Progenitor cell of endocrine pancreas (in vitro differentiated cells): Measurements from ENCODE around the gene DPP3. TPM values are rescaled to one million over a fixed set of nuclear protein-coding genes. Genes with fewer than 3 reads are reported as not detected.

Experiments
- DNase-seq: peaks from one replicate; pipeline ENCODE4 v3.0.0; 2021; ENCODE audit warnings: low spot score; ENCODE audit not compliant: unreplicated experiment
- H3K27ac Mint-ChIP-seq: 2 replicates; pipeline ENCODE4 v1.8.0; 2021; ENCODE audit warnings: mild to moderate bottlenecking, moderate library complexity, mixed read lengths
- H3K27me3 Mint-ChIP-seq: 2 replicates; pipeline ENCODE4 v1.8.0; 2021; ENCODE audit warnings: mixed read lengths
- H3K36me3 Mint-ChIP-seq: 2 replicates; pipeline ENCODE4 v1.8.0; 2022; ENCODE audit warnings: mixed read lengths; ENCODE audit not compliant: insufficient read depth
- H3K4me1 Mint-ChIP-seq: 2 replicates; pipeline ENCODE4 v1.8.0; 2021; ENCODE audit warnings: low read depth, mixed read lengths
- H3K4me3 Mint-ChIP-seq: 2 replicates; pipeline ENCODE4 v1.8.0; 2021; ENCODE audit warnings: low read depth, mild to moderate bottlenecking, moderate library complexity, mixed read lengths
- H3K9me3 Mint-ChIP-seq: 2 replicates; pipeline ENCODE4 v1.8.0; 2021; ENCODE audit warnings: low read depth, mixed read lengths
- CTCF ChIP-seq: fragments of 200-600 bp; sonication (generic); IDR thresholded peaks from one replicate; pipeline ENCODE4 v1.5.0; 2021; ENCODE audit warnings: antibody characterized with exemption, mild to moderate bottlenecking; ENCODE audit not compliant: unreplicated experiment
- total RNA-seq: library from RNA; stranded (reverse); gene quantifications from 2 replicates; pipeline ENCODE4 v1.2.1, GENCODE V29; 2021

The DPP3 gene
- total RNA-seq, 1 donor from 2014 or later, result 78.7 TPM

- TF ChIP-seq CTCF, result no peak
- no peaks in the 10 kb centered on the region for H3K4me1 Mint-ChIP-seq
- H3K36me3 Mint-ChIP-seq, result peaks cover 14% of the 10 kb centered on the region
Observed at GRCh38 chr11:66494935-66495334, 14.7 kb downstream of the DPP3 start.

DNA sequence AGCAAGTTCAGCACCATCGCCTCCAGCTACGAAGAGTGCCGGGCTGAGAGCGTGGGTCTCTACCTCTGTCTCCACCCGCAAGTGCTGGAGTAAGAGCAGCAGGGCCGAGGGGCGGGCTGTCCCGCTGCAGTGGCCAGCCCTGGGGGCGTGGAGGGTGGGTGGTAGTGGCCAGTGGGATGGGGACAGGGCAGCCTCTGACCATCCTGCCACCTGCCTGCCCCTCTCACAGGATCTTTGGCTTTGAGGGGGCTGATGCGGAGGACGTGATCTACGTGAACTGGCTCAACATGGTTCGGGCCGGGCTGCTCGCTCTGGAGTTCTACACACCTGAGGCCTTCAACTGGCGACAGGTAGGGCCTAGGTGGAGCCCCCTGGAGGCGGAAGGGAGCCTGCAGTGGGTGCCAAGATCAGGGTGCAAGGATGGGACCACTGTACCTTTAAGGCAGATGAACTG lies 15.2 kb downstream of the DPP3 start:
- Mint-ChIP-seq H3K4me3 (no peak overlapping the region), H3K27ac (no peak overlapping the region), H3K27me3 (no peaks in the 10 kb centered on the region), H3K36me3 (peaks cover 14% of the 10 kb centered on the region), H3K9me3 (no peaks in the 10 kb centered on the region), H3K4me1 (no peaks in the 10 kb centered on the region)
- TF ChIP-seq CTCF, result peak; percentile 48
- no peak for DNase-seq

More at GRCh38 chr11:66494935-66495334, 14.7 kb downstream of the DPP3 start:
- Mint-ChIP-seq H3K27me3 (no peaks in the 10 kb centered on the region), H3K27ac (no peak overlapping the region), H3K4me3 (no peak overlapping the region), H3K9me3 (no peaks in the 10 kb centered on the region)
- no peak for DNase-seq

DNA sequence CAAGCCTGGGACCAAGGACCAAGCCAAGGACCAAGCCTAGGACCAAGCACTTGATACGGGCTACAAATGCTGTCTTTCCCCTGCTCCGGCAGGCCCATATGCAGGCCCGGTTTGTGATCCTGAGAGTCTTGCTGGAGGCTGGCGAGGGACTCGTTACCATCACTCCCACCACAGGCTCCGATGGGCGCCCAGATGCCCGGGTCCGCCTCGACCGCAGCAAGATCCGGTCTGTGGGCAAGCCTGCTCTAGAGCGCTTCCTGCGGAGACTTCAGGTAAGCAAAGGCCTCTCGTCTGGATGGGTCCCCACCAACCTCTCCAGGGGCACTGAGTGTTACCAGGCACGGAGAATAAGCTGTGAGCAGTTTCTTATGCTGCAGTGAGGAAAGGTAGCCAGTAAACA lies 17.0 kb downstream of the DPP3 start:
- Mint-ChIP-seq H3K27me3 (no peaks in the 10 kb centered on the region), H3K9me3 (no peaks in the 10 kb centered on the region), H3K27ac (no peak overlapping the region), H3K4me1 (no peaks in the 10 kb centered on the region), H3K36me3 (peaks cover 19% of the 10 kb centered on the region), H3K4me3 (no peak overlapping the region)
- DNase-seq, result no peak
- no peak for TF ChIP-seq CTCF

GRCh38 chr11:66498506-66498905 lies 18.3 kb downstream of the DPP3 start:
- Mint-ChIP-seq H3K36me3 (peaks cover 16% of the 10 kb centered on the region), H3K27me3 (no peaks in the 10 kb centered on the region), H3K9me3 (no peaks in the 10 kb centered on the region), H3K4me3 (no peak overlapping the region), H3K27ac (no peak overlapping the region), H3K4me1 (no peaks in the 10 kb centered on the region)
- no peak for TF ChIP-seq CTCF
- DNase-seq, result no peak

DNA sequence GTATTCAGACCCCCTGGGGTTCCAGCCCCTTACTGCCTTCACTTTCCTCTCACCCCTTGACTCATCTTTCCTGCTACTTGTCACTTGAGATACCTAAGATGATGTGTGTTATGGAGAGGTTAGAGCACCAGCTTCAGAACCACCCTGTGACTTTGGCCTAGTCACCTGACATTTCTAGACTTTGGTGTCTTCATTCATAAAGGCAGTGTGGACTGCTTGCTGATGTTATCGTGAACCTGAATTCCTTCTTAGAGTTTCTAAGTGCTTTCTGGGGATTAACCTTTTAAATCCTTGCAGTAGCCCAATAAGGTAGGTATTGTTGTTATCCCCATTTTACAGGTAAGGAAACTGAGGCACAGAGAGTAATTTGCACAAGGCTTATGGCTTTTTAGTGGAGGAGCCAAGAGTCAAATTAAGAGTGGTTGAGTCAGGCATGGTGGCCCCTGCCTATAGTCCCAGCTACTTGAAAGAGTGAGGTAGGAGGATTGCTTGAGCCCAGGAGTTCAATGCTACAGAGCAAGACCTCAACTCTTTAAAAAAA lies 25.1 kb downstream of the DPP3 start:
- Mint-ChIP-seq H3K27ac (no peak overlapping the region), H3K4me1 (no peaks in the 10 kb centered on the region), H3K4me3 (no peak overlapping the region), H3K9me3 (no peaks in the 10 kb centered on the region), H3K27me3 (no peaks in the 10 kb centered on the region), H3K36me3 (peaks cover 17% of the 10 kb centered on the region)
- no peak for TF ChIP-seq CTCF
- no peak for DNase-seq
